Glutamatergic neuron (in vitro differentiated cells): ENCODE data around the gene RELT. TPM values are rescaled to one million over a fixed set of nuclear protein-coding genes. Genes with fewer than 3 reads are reported as not detected.
A peak's percentile ranks its signal among the peaks of the same experiment; 100 is the strongest.

Experiments
- DNase-seq: peaks from one replicate; pipeline ENCODE4 v3.0.0; 2022
- H3K27ac Mint-ChIP-seq: one replicate; pipeline ENCODE4 v1.8.0; 2020; ENCODE audit warnings: mild to moderate bottlenecking, mixed read lengths, inconsistent platforms; ENCODE audit not compliant: unreplicated experiment
- H3K27me3 Mint-ChIP-seq: one replicate; pipeline ENCODE4 v1.8.0; 2020; ENCODE audit warnings: mild to moderate bottlenecking, moderate library complexity, mixed read lengths, inconsistent platforms; ENCODE audit not compliant: unreplicated experiment
- H3K36me3 Mint-ChIP-seq: one replicate; pipeline ENCODE4 v1.8.0; 2020; ENCODE audit warnings: mild to moderate bottlenecking, mixed read lengths, inconsistent platforms; ENCODE audit not compliant: unreplicated experiment
- H3K4me1 Mint-ChIP-seq: one replicate; pipeline ENCODE4 v1.8.0; 2020; ENCODE audit warnings: mild to moderate bottlenecking, low read depth, mixed read lengths, inconsistent platforms; ENCODE audit not compliant: unreplicated experiment
- H3K4me3 Mint-ChIP-seq: one replicate; pipeline ENCODE4 v1.8.0; 2020; ENCODE audit warnings: mild to moderate bottlenecking, mixed read lengths, inconsistent platforms; ENCODE audit not compliant: unreplicated experiment
- H3K9me3 Mint-ChIP-seq: one replicate; pipeline ENCODE4 v1.8.0; 2020; ENCODE audit warnings: mild to moderate bottlenecking, moderate library complexity, mixed read lengths, inconsistent platforms; ENCODE audit not compliant: unreplicated experiment
- total RNA-seq: library from RNA; stranded (reverse); fragmentation: NEBNext Ultra II Directional; extraction: Animal tissue kit (Norgen Biotek cat#: 25700); gene quantifications from one replicate; pipeline ENCODE4 v1.2.1, GENCODE V29; 2021; ENCODE audit not compliant: unreplicated experiment
- TF ChIP-seq, protein P1 (sequence below): fragments of 200-600 bp; sonication (generic); IDR thresholded peaks from one replicate; pipeline ENCODE4 v1.5.0; 2021; ENCODE audit not compliant: partially characterized antibody, unreplicated experiment

Gene RELT
- total RNA-seq, 1 donor from 2014 or later, result 9.2 TPM

DNA sequence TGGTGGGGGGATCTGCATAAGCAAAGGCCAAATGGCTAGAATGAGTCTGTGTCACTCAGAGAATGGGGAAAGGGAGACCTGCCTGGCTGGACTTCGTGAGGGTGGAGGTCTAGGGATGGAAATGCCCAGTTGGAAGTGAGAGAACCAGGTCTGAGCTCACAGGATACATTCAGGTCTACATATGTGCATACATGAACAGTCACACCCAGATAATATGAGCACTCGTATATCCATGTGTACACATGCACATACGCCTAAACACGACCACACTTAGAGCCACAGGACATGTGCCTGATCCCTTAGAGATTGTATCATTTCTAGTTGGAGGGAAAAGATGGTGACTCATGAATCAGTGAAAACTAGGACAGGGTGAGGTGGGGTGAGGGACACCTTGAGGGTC is 21.1 kb upstream of the RELT start:
- no peaks in the 10 kb centered on the region for H3K9me3 Mint-ChIP-seq
- DNase-seq, result no peak
- H3K27ac Mint-ChIP-seq, result no peak overlapping the region
- no peaks in the 10 kb centered on the region for H3K36me3 Mint-ChIP-seq
- H3K27me3 Mint-ChIP-seq, result peaks cover 7% of the 10 kb centered on the region
- TF ChIP-seq, protein P1, sequence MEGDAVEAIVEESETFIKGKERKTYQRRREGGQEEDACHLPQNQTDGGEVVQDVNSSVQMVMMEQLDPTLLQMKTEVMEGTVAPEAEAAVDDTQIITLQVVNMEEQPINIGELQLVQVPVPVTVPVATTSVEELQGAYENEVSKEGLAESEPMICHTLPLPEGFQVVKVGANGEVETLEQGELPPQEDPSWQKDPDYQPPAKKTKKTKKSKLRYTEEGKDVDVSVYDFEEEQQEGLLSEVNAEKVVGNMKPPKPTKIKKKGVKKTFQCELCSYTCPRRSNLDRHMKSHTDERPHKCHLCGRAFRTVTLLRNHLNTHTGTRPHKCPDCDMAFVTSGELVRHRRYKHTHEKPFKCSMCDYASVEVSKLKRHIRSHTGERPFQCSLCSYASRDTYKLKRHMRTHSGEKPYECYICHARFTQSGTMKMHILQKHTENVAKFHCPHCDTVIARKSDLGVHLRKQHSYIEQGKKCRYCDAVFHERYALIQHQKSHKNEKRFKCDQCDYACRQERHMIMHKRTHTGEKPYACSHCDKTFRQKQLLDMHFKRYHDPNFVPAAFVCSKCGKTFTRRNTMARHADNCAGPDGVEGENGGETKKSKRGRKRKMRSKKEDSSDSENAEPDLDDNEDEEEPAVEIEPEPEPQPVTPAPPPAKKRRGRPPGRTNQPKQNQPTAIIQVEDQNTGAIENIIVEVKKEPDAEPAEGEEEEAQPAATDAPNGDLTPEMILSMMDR, result no peak
- H3K4me1 Mint-ChIP-seq, result peaks cover 5% of the 10 kb centered on the region
- H3K4me3 Mint-ChIP-seq, result no peak overlapping the region

DNA sequence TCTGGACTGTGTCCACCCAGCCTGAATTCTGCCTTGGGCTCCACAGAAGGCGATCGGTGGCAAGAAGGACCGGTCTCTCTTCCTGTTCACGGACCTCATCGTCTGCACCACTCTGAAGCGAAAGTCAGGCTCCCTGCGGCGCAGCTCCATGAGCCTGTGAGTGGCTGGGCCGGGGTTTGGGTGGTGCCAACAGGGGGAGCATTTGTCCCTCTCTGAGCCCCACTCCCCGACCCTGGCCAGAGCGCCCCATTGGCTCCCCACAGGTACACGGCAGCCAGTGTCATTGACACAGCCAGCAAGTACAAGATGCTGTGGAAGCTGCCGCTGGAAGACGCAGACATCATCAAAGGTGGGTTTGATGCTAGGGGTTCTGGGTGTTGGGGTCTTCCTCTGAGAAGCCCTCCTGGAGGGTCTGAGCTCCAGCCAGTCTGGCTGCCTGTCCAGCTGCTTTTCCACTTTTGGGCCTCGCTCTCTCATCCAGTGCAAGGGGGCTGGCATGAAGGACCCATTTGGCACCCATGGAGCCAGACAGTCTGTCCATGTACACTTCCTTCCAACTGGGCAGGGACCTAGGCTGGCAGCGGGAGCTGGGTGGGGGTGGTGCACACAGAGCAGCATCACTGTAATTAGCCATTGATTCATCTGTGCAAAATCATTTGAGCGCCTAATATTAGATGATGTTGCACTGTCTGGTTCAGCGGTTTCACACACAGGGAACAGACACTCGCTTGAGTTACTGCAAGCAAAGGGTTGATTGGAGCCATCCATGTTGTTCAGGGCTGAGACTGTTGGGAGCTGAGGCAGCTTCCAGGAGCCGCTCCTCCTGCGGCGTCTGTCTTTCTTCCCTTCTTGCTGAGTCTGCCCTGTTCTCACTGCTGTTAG is 19.0 kb upstream of the RELT start:
- H3K27ac Mint-ChIP-seq, result no peak overlapping the region
- DNase-seq, result no peak
- peaks cover 8% of the 10 kb centered on the region for H3K4me1 Mint-ChIP-seq
- no peak overlapping the region for H3K4me3 Mint-ChIP-seq
- TF ChIP-seq, protein P1, result no peak
- H3K9me3 Mint-ChIP-seq, result no peaks in the 10 kb centered on the region
- no peaks in the 10 kb centered on the region for H3K36me3 Mint-ChIP-seq
- peaks cover 12% of the 10 kb centered on the region for H3K27me3 Mint-ChIP-seq

DNA sequence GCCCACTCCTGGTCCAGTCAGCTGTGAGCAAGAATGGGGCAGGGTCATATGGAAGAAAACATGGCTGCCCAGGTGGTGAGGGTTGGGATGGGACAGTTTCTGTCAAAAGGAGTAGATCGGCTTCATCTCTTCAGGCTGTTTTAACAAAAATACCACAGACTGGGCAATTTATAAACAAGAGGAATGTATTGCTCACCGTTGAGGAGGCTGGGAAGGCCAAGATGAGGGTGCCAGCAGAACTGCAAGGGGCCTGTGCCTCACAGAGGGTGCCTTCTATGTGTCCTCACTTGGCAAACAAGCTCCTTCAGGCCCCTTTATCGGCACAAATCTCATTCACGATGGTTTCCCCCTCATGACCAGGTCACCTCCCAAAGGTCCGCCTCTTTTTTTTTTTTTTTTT is 18.1 kb upstream of the RELT start:
- no peaks in the 10 kb centered on the region for H3K36me3 Mint-ChIP-seq
- H3K27me3 Mint-ChIP-seq, result peaks cover 15% of the 10 kb centered on the region
- peaks cover 8% of the 10 kb centered on the region for H3K4me1 Mint-ChIP-seq
- no peak for DNase-seq
- H3K4me3 Mint-ChIP-seq, result no peak overlapping the region
- TF ChIP-seq, protein P1, result no peak
- no peaks in the 10 kb centered on the region for H3K9me3 Mint-ChIP-seq
- H3K27ac Mint-ChIP-seq, result no peak overlapping the region

DNA sequence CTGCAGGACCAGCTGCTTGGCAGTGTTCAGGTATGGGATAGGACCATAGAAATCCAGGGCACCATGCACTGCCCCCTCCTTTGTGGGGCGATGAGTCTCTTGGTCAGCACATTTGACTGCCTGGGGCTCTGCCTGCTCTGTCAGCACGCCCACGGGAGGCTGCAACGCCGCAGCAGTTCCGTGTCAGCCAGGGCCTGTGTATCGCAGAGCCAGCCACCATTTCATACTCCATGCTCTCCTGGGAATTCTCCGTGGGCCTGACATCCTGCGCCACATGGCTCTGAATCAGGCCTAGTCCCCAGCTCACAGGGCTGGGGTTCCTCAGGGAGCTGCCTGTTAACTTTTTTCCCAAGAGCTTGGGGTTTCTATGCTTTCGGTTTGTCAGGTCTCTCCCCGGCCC is 16.9 kb upstream of the RELT start:
- Mint-ChIP-seq H3K27me3 (peaks cover 11% of the 10 kb centered on the region), H3K27ac (no peak overlapping the region), H3K4me1 (peaks cover 8% of the 10 kb centered on the region), H3K9me3 (no peaks in the 10 kb centered on the region), H3K4me3 (no peak overlapping the region), H3K36me3 (no peaks in the 10 kb centered on the region)
- TF ChIP-seq, protein P1, result no peak
- DNase-seq, result no peak

DNA sequence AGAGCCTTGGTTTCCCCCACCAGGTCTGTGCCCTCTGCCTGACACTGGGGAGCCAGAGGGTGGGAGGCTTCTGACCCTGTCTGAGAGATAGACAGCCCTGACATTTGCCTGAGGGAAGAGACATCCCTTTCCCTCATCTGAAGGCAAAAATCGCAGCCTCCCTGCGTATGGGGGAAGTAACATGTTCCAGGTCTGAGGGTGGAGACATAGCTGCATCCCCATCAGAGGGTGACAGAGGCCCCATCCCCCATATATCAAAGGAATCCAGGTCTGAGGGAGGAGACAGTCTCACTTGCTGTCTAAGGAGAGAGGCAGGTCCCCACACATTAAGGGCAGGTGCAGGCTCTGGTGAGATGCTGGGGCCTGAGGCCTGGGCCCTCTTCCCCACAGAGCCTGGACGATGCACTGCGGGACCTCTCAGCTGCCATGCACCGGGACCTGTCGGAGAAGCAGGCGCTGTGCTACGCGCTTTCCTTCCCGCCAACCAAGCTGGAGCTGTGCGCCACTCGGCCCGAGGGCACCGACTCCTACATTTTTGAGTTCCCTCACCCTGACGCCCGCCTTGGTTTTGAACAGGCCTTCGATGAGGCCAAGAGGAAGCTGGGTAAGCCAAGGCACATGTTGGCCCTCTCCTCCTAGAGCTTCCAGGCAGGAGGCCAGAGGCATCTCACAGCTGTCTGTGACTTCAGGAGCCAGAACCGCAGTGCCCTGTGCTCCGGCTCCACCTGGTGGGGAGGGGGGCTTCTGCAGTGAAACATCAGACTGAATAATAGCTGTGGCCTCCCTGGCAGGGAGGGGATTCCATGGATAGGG is 16.1 kb upstream of the RELT start:
- H3K4me1 Mint-ChIP-seq, result peaks cover 8% of the 10 kb centered on the region
- DNase-seq, result peak; percentile 76
- no peaks in the 10 kb centered on the region for H3K36me3 Mint-ChIP-seq
- TF ChIP-seq, protein P1, result peak; percentile 59
- H3K27ac Mint-ChIP-seq, result peak overlapping the region; percentile 33
- no peak overlapping the region for H3K4me3 Mint-ChIP-seq
- peaks cover 11% of the 10 kb centered on the region for H3K27me3 Mint-ChIP-seq
- H3K9me3 Mint-ChIP-seq, result no peaks in the 10 kb centered on the region
